DND-41 (cell line): ENCODE results near the gene DYNLT2B.

Experiments
- EZH2 ChIP-seq: IDR thresholded peaks from 3 replicates; pipeline ENCODE4 v1.6.1; 2012; ENCODE audit warnings: borderline replicate concordance, low read depth, mild to moderate bottlenecking, moderate library complexity, low read length, inconsistent platforms; ENCODE audit not compliant: severe bottlenecking
- TF ChIP-seq, protein P1 (sequence below): IDR thresholded peaks from 2 replicates; pipeline ENCODE4 v1.5.1; 2012; ENCODE audit warnings: borderline replicate concordance, low read length, moderate library complexity, mild to moderate bottlenecking; ENCODE audit not compliant: poor library complexity, severe bottlenecking; ENCODE audit errors: extremely low read depth

GRCh38 chr3:196315821-196316220 lies 2.2 kb downstream of the DYNLT2B start:
- TF ChIP-seq, protein P1, sequence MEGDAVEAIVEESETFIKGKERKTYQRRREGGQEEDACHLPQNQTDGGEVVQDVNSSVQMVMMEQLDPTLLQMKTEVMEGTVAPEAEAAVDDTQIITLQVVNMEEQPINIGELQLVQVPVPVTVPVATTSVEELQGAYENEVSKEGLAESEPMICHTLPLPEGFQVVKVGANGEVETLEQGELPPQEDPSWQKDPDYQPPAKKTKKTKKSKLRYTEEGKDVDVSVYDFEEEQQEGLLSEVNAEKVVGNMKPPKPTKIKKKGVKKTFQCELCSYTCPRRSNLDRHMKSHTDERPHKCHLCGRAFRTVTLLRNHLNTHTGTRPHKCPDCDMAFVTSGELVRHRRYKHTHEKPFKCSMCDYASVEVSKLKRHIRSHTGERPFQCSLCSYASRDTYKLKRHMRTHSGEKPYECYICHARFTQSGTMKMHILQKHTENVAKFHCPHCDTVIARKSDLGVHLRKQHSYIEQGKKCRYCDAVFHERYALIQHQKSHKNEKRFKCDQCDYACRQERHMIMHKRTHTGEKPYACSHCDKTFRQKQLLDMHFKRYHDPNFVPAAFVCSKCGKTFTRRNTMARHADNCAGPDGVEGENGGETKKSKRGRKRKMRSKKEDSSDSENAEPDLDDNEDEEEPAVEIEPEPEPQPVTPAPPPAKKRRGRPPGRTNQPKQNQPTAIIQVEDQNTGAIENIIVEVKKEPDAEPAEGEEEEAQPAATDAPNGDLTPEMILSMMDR: no peak
- no peak for TF ChIP-seq EZH2
